HCT116 (cell line): ENCODE data around the gene USP8. TPM values are rescaled to one million over a fixed set of nuclear protein-coding genes. Genes with fewer than 3 reads are reported as not detected.
A peak's percentile ranks its signal among the peaks of the same experiment; 100 is the strongest.

Source experiments
- ATAC-seq: fragments of 200-7000 bp; cut with Tn5 transposase; 2 replicates; pipeline ENCODE4 v1.9.1; 2020; ENCODE audit warnings: mild to moderate bottlenecking, moderate library complexity
- BruUV-seq: library from RNA; stranded (reverse); fragments of 400-500 nt; replicated peaks from 2 replicates; lab custom pipeline; 2021; lab: Mats Ljungman, UMichigan
- CTCF ChIA-PET: fragments of 300-600 bp; sonication (Branson Sonifier 250); formaldehyde crosslinking; loops from one replicate; lab custom pipeline; 2021; ENCODE audit warnings: antibody characterized with exemption; lab: Charles Lee
- POLR2A ChIA-PET: fragments of 300-600, 350-600 bp; sonication (Branson Sonifier 250); formaldehyde crosslinking; loops from one replicate; lab custom pipeline; 2021; ENCODE audit warnings: antibody characterized with exemption; lab: Charles Lee
- RAD21 ChIA-PET, 2 experiments: fragments of 300-600 bp; sonication (Branson Sonifier 250); formaldehyde crosslinking; loops; one replicate each; lab custom pipeline; 2023; ENCODE audit warnings: low total read pairs in 2 of 2; ENCODE audit not compliant: uncharacterized antibody in 2 of 2, unreplicated experiment in 2 of 2, low non-redundant PET in 1 of 2; lab: Charles Lee
- DNase-seq: peaks from one replicate; pipeline ENCODE4 v3.0.0-alpha.2; 2010; ENCODE audit warnings: low read depth, low spot score
- H2AFZ ChIP-seq: fragments of 200-600 bp; shearing (Covaris generic), sonication (generic); 2 replicates; pipeline ENCODE4 v1.6.1; 2017; ENCODE audit warnings: low read depth, mixed run types, mixed read lengths, antibody characterized with exemption, low read length; ENCODE audit not compliant: poor library complexity, severe bottlenecking
- H3K27ac ChIP-seq: 2 replicates; pipeline ENCODE4 v1.5.1; 2012; ENCODE audit warnings: low read depth, low read length
- H3K27me3 ChIP-seq: fragments of 200-600 bp; sonication (generic); 2 replicates; pipeline ENCODE4 v1.6.1; 2016; ENCODE audit warnings: mixed run types, low read length, mixed read lengths; ENCODE audit not compliant: insufficient read depth
- H3K36me3 ChIP-seq, 2 experiments: fragments of 200-500 bp in 1 of 2; fragments of 200-600 bp in 1 of 2; sonication (Bioruptor generic) in 1 of 2; sonication (generic) in 1 of 2; 2 replicates each; pipeline versions ENCODE4 v1.5.1 to v1.6.1; 2014 to 2016; ENCODE audit warnings: low read length in 2 of 2, inconsistent platforms in 1 of 2, mixed read lengths in 1 of 2, mixed run types in 1 of 2; ENCODE audit not compliant: insufficient read depth in 2 of 2, control insufficient read depth in 1 of 2
- H3K4me1 ChIP-seq, 2 experiments: fragments of 200-600 bp in 1 of 2; sonication (generic) in 1 of 2; 2 replicates each; pipeline versions ENCODE4 v1.5.1 to v1.6.1; 2012 to 2017; ENCODE audit warnings: low read length in 2 of 2, inconsistent platforms in 1 of 2, mild to moderate bottlenecking in 1 of 2, mixed read lengths in 1 of 2, mixed run types in 1 of 2, moderate library complexity in 1 of 2; ENCODE audit not compliant: insufficient read depth in 2 of 2, control insufficient read depth in 1 of 2
- H3K4me2 ChIP-seq: fragments of 200-600 bp; sonication (generic); 2 replicates; pipeline ENCODE4 v1.6.1; 2017; ENCODE audit warnings: mixed run types, low read length, mixed read lengths
- H3K4me3 ChIP-seq, 2 experiments: fragments of 200-600 bp in 1 of 2; sonication (generic) in 1 of 2; replicated peaks in 1 of 2; 2 replicates each; pipeline ENCODE4 v1.5.1; 2011 to 2016; ENCODE audit warnings: low read length in 2 of 2, control low read depth in 1 of 2, low read depth in 1 of 2, mild to moderate bottlenecking in 1 of 2, mixed read lengths in 1 of 2, mixed run types in 1 of 2
- H3K79me2 ChIP-seq: fragments of 200-600 bp; sonication (generic); 2 replicates; pipeline ENCODE4 v1.6.1; 2017; ENCODE audit warnings: mild to moderate bottlenecking, mixed run types, low read length, moderate library complexity, mixed read lengths; ENCODE audit not compliant: insufficient read depth
- H3K9ac ChIP-seq: fragments of 200-600 bp; sonication (generic); 2 replicates; pipeline ENCODE4 v1.6.1; 2016; ENCODE audit warnings: low read length, mixed read lengths
- H3K9me2 ChIP-seq: fragments of 200-600 bp; sonication (generic), shearing (Covaris generic); 2 replicates; pipeline ENCODE4 v1.6.1; 2017; ENCODE audit warnings: mixed run types, mild to moderate bottlenecking, moderate library complexity; ENCODE audit not compliant: insufficient read depth
- H3K9me3 ChIP-seq, 2 experiments: fragments of 200-500 bp in 1 of 2; fragments of 200-600 bp in 1 of 2; sonication (Bioruptor generic) in 1 of 2; sonication (generic) in 1 of 2; 2 replicates each; pipeline ENCODE4 v1.6.1; 2014 to 2017; ENCODE audit warnings: low read length in 2 of 2, mixed read lengths in 2 of 2, inconsistent platforms in 1 of 2, low read depth in 1 of 2, mild to moderate bottlenecking in 1 of 2, mixed run types in 1 of 2, moderate library complexity in 1 of 2; ENCODE audit not compliant: control insufficient read depth in 1 of 2, insufficient read depth in 1 of 2
- H4K20me1 ChIP-seq: fragments of 200-600 bp; sonication (generic), shearing (Covaris generic); 2 replicates; pipeline ENCODE4 v1.6.1; 2017; ENCODE audit warnings: mixed run types, mild to moderate bottlenecking, moderate library complexity; ENCODE audit not compliant: insufficient read depth
- CBX3 ChIP-seq: IDR thresholded peaks from 2 replicates; pipeline ENCODE4 v1.6.1; 2012; ENCODE audit warnings: low read depth
- CEBPB ChIP-seq: IDR thresholded peaks from 2 replicates; pipeline ENCODE4 v1.6.1; 2012; ENCODE audit warnings: low read depth
- ELF1 ChIP-seq: IDR thresholded peaks from 2 replicates; pipeline ENCODE4 v1.6.1; 2012; ENCODE audit warnings: low read depth, borderline replicate concordance
- FOSL1 ChIP-seq: IDR thresholded peaks from 2 replicates; pipeline ENCODE4 v1.6.1; 2012; ENCODE audit warnings: low read depth
- MAX ChIP-seq: IDR thresholded peaks from 2 replicates; pipeline ENCODE4 v1.6.1; 2012
- REST ChIP-seq: IDR thresholded peaks from 2 replicates; pipeline ENCODE4 v1.6.1; 2012; ENCODE audit warnings: low read depth
- SP1 ChIP-seq: IDR thresholded peaks from 2 replicates; pipeline ENCODE4 v1.6.1; 2012; ENCODE audit warnings: low read depth
- TCF7L2 ChIP-seq: IDR thresholded peaks from 2 replicates; pipeline ENCODE4 v1.7.0; 2011; ENCODE audit warnings: borderline replicate concordance, inconsistent platforms; ENCODE audit not compliant: insufficient read depth, insufficient read length; ENCODE audit errors: extremely low read depth
- YY1 ChIP-seq: IDR thresholded peaks from 2 replicates; pipeline ENCODE4 v1.6.1; 2011; ENCODE audit warnings: low read length, low read depth, moderate library complexity, mild to moderate bottlenecking; ENCODE audit not compliant: insufficient replicate concordance; ENCODE audit errors: extremely low read depth
- ZBTB33 ChIP-seq: IDR thresholded peaks from 2 replicates; pipeline ENCODE4 v1.6.1; 2011; ENCODE audit warnings: mild to moderate bottlenecking, low read length, moderate library complexity; ENCODE audit not compliant: insufficient replicate concordance; ENCODE audit errors: extremely low read depth
- intact Hi-C: fragments of 100-400 bp; cut with micrococcal nuclease; formaldehyde crosslinking; loops from 2 replicates; pipeline ENCODE4 v1.10.0; 2022
- total RNA-seq: library from RNA; stranded (reverse); gene quantifications from one replicate; pipeline ENCODE4 v1.2.1, GENCODE V29; 2021; ENCODE audit not compliant: unreplicated experiment

The USP8 gene
- total RNA-seq, 1 experiment from 2014 or later = 67.9 TPM

DNA sequence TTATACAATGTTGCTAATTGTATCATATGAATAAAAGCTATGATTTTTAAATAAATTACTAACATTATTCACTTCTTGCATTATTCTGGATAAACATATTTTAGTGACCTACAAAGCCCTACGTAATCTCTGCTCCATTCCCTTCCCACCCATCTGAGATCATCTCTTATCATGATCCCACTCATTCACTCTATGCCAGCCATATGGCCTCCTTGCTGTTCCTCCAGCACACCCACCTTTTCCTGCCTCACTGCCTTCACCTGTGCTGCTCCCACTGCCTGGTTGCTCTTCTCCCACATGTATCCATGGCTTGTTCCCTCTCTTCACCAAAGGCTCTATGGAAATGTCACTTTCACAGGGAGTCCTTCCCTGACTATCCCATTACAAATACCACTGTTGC, 7.3 kb upstream of the USP8 start:
- ATAC-seq (no peak), DNase-seq (no peak)
- no peak overlapping the region for H2AFZ ChIP-seq
- no peaks in the 10 kb centered on the region; the same call in 1 of the 2 replicates for H3K9me2 ChIP-seq
- intact Hi-C loops = no loop called here
- H3K9ac ChIP-seq = no peak overlapping the region
- no peaks in the 10 kb centered on the region for H4K20me1 ChIP-seq
- BruUV-seq = no TSS peak
- POLR2A ChIA-PET = no interaction called here
- H3K79me2 ChIP-seq = no peaks in the 10 kb centered on the region
- no peaks in the 10 kb centered on the region for H3K4me1 ChIP-seq
- TF ChIP-seq MAX (no peak), ELF1 (no peak), CBX3 (no peak), SP1 (no peak), FOSL1 (no peak), YY1 (no peak)
- RAD21 ChIA-PET = no interaction called here
- no peaks in the 10 kb centered on the region for H3K36me3 ChIP-seq
- H3K4me2 ChIP-seq = no peak overlapping the region
- CTCF ChIA-PET = no interaction called here
- no peak overlapping the region for H3K4me3 ChIP-seq
- H3K9me3 ChIP-seq = no peaks in the 10 kb centered on the region
- no peak overlapping the region for H3K27ac ChIP-seq
- H3K27me3 ChIP-seq = no peaks in the 10 kb centered on the region

DNA sequence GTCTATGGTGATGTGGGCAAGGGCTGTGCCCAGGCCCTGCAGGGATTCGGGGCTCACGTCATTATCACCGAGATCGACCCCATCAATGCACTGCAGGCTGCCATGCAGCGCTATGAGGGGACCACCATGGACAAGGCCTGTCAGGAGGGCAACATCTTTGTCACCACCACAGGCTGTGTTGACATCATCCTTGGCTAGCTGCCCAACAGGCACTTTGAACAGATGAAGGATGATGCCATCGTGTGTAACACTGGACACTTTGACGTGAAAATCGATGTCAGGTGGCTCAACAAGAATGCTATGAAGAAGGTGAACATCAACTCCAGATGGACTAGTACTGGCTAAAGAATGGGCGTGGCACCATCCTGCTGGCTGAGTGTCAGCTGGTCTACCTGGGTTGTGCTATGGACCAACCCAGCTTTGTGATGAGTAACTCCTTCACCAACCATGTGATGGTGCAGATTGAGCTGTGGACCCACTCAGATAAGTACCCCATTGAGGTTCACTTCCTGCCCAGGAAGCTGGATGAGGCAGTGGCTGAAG, 6.1 kb upstream of the USP8 start:
- intact Hi-C loops = no loop called here
- Histone ChIP-seq H3K79me2 (no peaks in the 10 kb centered on the region), H3K9me2 (no peaks in the 10 kb centered on the region; the same call in 1 of the 2 replicates), H2AFZ (no peak overlapping the region), H3K4me1 (peaks cover under 1 to 2% of the 10 kb centered on the region in 2 experiments), H3K9me3 (no peaks in the 10 kb centered on the region), H3K4me3 (no peak overlapping the region), H3K27ac (no peak overlapping the region), H3K9ac (no peak overlapping the region), H3K4me2 (no peak overlapping the region), H3K27me3 (no peaks in the 10 kb centered on the region), H4K20me1 (no peaks in the 10 kb centered on the region), H3K36me3 (no peaks in the 10 kb centered on the region)
- ATAC-seq (no peak), DNase-seq (peak; percentile 24)
- CTCF ChIA-PET = no interaction called here
- POLR2A ChIA-PET = no interaction called here
- TF ChIP-seq ZBTB33 = no peak
- peak; percentile 49 for TF ChIP-seq TCF7L2
- TF ChIP-seq CEBPB = peak; percentile 33; the same call in 1 of the 2 replicates
- TF ChIP-seq REST = no peak
- RAD21 ChIA-PET = no interaction called here
- BruUV-seq = no TSS peak
